ENCODE data around the gene CLIP3. TPM values are rescaled to one million over a fixed set of nuclear protein-coding genes. Genes with fewer than 3 reads are reported as not detected.

CLIP3 gene
- total and polyA plus RNA-seq, 2 of the 13 experiments (the other 11 are each of a cell fraction or from before 2014, with no cell fraction given) = 0.15 to 1.2 TPM

DNA sequence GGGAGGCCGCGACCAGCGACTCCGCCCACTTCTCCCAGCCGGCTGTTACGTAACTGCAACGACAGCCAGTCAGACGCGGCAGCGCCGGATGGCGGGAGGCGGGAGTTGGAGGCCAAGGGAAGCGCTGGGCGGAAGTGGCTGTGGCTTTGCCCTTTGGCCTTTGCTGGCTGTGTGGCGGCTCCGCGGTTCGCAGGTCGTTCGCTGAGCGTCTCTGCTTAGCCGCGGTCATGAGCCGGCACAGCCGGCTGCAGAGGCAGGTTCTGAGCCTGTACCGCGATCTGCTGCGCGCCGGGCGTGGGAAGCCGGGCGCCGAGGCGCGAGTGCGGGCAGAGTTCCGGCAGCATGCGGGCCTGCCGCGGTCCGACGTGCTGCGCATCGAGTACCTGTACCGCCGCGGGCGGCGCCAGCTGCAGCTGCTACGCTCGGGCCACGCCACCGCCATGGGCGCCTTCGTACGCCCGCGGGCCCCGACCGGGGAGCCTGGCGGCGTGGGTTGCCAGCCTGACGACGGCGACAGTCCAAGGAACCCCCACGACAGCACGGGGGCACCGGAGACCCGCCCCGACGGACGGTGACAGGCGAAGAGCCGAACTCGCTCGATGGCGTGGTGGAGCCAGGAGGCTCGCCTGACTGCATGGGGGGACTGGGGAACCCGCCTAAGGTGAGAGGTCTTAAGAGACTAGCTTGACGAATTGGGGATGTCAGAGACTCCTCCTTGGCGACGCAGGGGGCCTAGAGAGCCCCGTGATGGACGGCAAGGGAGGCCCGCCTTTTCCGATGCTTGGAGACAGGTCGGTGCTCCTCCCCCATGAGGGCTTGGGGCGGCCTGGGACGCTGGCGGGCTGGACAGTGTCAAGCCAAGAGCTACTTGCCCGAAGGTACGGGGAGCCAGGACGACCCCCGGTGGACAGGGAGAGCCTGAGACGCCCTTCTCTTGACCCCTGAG is 37.4 kb downstream of the CLIP3 start, which contains the start of gene SDHAF1 (continued):
- peak; percentile 31; the same call in 1 of the 2 replicates for TF ChIP-seq ZNF576 (CRISPR knock-in tag; IDR thresholded peaks at IDR 0.05)
- TF ChIP-seq, protein P1, sequence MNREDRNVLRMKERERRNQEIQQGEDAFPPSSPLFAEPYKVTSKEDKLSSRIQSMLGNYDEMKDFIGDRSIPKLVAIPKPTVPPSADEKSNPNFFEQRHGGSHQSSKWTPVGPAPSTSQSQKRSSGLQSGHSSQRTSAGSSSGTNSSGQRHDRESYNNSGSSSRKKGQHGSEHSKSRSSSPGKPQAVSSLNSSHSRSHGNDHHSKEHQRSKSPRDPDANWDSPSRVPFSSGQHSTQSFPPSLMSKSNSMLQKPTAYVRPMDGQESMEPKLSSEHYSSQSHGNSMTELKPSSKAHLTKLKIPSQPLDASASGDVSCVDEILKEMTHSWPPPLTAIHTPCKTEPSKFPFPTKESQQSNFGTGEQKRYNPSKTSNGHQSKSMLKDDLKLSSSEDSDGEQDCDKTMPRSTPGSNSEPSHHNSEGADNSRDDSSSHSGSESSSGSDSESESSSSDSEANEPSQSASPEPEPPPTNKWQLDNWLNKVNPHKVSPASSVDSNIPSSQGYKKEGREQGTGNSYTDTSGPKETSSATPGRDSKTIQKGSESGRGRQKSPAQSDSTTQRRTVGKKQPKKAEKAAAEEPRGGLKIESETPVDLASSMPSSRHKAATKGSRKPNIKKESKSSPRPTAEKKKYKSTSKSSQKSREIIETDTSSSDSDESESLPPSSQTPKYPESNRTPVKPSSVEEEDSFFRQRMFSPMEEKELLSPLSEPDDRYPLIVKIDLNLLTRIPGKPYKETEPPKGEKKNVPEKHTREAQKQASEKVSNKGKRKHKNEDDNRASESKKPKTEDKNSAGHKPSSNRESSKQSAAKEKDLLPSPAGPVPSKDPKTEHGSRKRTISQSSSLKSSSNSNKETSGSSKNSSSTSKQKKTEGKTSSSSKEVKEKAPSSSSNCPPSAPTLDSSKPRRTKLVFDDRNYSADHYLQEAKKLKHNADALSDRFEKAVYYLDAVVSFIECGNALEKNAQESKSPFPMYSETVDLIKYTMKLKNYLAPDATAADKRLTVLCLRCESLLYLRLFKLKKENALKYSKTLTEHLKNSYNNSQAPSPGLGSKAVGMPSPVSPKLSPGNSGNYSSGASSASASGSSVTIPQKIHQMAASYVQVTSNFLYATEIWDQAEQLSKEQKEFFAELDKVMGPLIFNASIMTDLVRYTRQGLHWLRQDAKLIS (CRISPR knock-in tag; IDR thresholded peaks at IDR 0.05) = no peak
- TF ChIP-seq AGO2 (optimal IDR thresholded peaks at IDR 0.05; ENCODE audit: low read depth, low read length) = peak; percentile 65
- TF ChIP-seq ZNF30 (CRISPR knock-in tag; IDR thresholded peaks at IDR 0.05) = no peak
- TF ChIP-seq, protein P2, sequence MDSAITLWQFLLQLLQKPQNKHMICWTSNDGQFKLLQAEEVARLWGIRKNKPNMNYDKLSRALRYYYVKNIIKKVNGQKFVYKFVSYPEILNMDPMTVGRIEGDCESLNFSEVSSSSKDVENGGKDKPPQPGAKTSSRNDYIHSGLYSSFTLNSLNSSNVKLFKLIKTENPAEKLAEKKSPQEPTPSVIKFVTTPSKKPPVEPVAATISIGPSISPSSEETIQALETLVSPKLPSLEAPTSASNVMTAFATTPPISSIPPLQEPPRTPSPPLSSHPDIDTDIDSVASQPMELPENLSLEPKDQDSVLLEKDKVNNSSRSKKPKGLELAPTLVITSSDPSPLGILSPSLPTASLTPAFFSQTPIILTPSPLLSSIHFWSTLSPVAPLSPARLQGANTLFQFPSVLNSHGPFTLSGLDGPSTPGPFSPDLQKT (CRISPR knock-in tag; IDR thresholded peaks at IDR 0.05; ENCODE audit: borderline replicate concordance) = no peak
- TF ChIP-seq ZNF607 (CRISPR knock-in tag; IDR thresholded peaks at IDR 0.05; ENCODE audit: borderline replicate concordance) = 0 out of 2 replicates have a peak, but pooled peaks have one; percentile 30
- no peak for TF ChIP-seq MEIS2 (CRISPR knock-in tag; IDR thresholded peaks at IDR 0.05)
- TF ChIP-seq FOSL2 (CRISPR knock-in tag; IDR thresholded peaks at IDR 0.05) = peak; percentile 63; the same call in 1 of the 2 replicates
- peak; percentile 82 for TF ChIP-seq ZNF772 (CRISPR knock-in tag; IDR thresholded peaks at IDR 0.05)
- TF ChIP-seq, protein P3, sequence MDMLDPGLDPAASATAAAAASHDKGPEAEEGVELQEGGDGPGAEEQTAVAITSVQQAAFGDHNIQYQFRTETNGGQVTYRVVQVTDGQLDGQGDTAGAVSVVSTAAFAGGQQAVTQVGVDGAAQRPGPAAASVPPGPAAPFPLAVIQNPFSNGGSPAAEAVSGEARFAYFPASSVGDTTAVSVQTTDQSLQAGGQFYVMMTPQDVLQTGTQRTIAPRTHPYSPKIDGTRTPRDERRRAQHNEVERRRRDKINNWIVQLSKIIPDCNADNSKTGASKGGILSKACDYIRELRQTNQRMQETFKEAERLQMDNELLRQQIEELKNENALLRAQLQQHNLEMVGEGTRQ (IDR thresholded peaks at IDR 0.05; ENCODE audit: low read depth, low read length) = no peak
- TF ChIP-seq, protein P3 (CRISPR knock-in tag; IDR thresholded peaks at IDR 0.05; ENCODE audit: borderline replicate concordance) = no peak; the same call in 1 of the 2 replicates
- TF ChIP-seq ZNF34 (CRISPR knock-in tag; IDR thresholded peaks at IDR 0.05; ENCODE audit: borderline replicate concordance) = no peak
- TF ChIP-seq ZNF10 (CRISPR knock-in tag; IDR thresholded peaks at IDR 0.05; ENCODE audit: borderline replicate concordance, low read depth) = no peak
- TF ChIP-seq ZNF414 (CRISPR knock-in tag; IDR thresholded peaks at IDR 0.05) = no peak
- TF ChIP-seq, protein P4, sequence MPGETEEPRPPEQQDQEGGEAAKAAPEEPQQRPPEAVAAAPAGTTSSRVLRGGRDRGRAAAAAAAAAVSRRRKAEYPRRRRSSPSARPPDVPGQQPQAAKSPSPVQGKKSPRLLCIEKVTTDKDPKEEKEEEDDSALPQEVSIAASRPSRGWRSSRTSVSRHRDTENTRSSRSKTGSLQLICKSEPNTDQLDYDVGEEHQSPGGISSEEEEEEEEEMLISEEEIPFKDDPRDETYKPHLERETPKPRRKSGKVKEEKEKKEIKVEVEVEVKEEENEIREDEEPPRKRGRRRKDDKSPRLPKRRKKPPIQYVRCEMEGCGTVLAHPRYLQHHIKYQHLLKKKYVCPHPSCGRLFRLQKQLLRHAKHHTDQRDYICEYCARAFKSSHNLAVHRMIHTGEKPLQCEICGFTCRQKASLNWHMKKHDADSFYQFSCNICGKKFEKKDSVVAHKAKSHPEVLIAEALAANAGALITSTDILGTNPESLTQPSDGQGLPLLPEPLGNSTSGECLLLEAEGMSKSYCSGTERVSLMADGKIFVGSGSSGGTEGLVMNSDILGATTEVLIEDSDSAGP (CRISPR knock-in tag; IDR thresholded peaks at IDR 0.05; ENCODE audit: borderline replicate concordance) = peak; percentile 89
- TF ChIP-seq ZNF572 (CRISPR knock-in tag; IDR thresholded peaks at IDR 0.05) = no peak
- peak; percentile 91 for TF ChIP-seq SP5 (CRISPR knock-in tag; IDR thresholded peaks at IDR 0.05; ENCODE audit: borderline replicate concordance, low read depth)
- no peak for TF ChIP-seq ZNF619 (CRISPR knock-in tag; IDR thresholded peaks at IDR 0.05)

All from HepG2 (cell line).